22Rv1 (cell line): ENCODE results near the gene RBCK1.

ENCODE experiments used
- H3K27ac ChIP-seq: fragments of 450-650 bp; 2 replicates; pipeline ENCODE4 v1.5.1; 2017
- ZFX ChIP-seq: fragments of 450-650 bp; IDR thresholded peaks from 2 replicates; pipeline ENCODE4 v1.6.1; 2017; ENCODE audit warnings: antibody characterized with exemption, borderline replicate concordance
- TF ChIP-seq, protein P1 (sequence below): fragments of 450-650 bp; IDR thresholded peaks from 2 replicates; pipeline ENCODE4 v1.5.1; 2017; ENCODE audit warnings: mild to moderate bottlenecking

RBCK1 gene

DNA sequence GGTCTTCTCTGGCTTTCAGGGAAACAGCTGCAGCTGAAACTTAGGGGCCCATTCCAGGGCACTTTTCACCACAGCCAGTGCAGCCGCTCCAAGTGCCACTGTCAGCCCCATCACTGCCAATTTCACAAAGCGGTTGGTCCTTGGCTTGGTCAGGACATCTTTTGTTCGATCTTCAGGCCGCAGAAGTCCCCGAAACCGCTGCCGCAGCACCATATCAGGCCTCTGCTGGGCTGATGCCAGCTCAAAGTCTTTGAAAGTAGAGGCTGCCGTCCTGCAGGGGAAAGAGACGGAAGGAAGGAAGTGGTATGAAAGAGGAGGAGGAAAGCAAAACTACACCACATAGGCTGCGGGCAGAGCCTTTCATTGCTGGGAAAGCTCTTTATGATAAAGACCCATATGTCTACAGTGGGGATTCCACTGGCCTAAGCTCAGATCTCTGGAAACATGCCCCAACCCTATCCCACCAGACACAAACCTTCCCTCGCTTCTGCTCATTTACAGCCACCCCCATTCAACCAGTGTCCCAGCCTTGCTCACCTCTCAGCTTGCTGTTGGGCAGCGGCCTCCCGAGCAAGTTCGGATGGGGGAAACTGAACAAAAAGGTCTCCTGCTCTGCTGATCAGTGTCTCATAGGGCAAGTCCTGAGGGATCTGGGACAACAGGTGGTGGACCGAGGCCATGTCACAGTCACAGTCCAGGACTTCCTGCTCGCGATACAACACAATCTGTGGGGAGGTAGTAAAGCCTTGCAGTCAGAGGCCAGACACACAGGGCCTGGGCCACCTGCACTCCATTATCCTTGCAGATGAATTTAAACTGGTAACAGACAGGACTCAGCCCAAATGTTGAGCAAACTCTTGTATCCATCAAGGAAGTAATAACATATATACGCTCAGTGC lies 30.7 kb downstream of the RBCK1 start:
- TF ChIP-seq, protein P1, sequence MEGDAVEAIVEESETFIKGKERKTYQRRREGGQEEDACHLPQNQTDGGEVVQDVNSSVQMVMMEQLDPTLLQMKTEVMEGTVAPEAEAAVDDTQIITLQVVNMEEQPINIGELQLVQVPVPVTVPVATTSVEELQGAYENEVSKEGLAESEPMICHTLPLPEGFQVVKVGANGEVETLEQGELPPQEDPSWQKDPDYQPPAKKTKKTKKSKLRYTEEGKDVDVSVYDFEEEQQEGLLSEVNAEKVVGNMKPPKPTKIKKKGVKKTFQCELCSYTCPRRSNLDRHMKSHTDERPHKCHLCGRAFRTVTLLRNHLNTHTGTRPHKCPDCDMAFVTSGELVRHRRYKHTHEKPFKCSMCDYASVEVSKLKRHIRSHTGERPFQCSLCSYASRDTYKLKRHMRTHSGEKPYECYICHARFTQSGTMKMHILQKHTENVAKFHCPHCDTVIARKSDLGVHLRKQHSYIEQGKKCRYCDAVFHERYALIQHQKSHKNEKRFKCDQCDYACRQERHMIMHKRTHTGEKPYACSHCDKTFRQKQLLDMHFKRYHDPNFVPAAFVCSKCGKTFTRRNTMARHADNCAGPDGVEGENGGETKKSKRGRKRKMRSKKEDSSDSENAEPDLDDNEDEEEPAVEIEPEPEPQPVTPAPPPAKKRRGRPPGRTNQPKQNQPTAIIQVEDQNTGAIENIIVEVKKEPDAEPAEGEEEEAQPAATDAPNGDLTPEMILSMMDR: no peak
- no peak for TF ChIP-seq ZFX
- H3K27ac ChIP-seq: no peak overlapping the region

DNA sequence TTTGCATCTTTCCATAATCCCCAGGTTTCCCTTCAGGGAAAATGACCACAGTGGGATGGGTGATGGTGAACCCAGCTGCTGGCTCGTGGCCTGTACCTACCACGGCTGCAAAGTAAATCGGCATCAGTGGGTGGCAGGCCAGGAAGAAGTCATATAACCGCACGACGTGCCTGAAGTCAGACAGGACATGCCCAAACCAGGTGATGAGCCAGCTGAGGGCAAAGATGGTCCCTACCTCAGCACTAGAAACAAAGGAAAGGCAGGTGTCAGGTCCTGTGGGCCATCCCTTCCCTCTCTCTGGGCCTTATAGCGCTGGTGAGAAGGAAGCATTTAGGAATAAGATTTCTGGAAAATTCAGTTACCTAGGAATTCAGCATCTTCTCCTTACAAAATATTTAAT lies 32.0 kb downstream of the RBCK1 start:
- no peak overlapping the region for H3K27ac ChIP-seq
- no peak for TF ChIP-seq ZFX
- TF ChIP-seq, protein P1: no peak

DNA sequence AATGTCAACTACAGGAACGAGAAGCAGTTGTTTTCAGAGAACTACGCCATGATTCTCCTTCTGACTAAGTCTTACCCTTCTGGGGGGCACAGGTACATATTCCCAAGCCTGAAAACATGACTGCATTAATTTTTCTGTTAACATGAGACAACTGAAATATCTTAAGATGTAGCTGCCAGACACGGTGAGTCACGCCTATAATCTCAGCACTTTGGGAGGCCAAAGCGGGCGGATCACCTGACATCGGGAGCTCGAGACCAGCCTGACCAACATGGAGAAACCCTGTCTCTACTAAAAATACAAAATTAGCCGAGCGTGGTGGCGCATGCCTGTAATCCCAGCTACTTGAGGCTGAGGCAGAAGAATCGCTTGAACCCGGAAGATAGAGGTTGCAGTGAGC lies 32.5 kb downstream of the RBCK1 start:
- TF ChIP-seq, protein P1: no peak
- no peak for TF ChIP-seq ZFX
- no peak overlapping the region for H3K27ac ChIP-seq

DNA sequence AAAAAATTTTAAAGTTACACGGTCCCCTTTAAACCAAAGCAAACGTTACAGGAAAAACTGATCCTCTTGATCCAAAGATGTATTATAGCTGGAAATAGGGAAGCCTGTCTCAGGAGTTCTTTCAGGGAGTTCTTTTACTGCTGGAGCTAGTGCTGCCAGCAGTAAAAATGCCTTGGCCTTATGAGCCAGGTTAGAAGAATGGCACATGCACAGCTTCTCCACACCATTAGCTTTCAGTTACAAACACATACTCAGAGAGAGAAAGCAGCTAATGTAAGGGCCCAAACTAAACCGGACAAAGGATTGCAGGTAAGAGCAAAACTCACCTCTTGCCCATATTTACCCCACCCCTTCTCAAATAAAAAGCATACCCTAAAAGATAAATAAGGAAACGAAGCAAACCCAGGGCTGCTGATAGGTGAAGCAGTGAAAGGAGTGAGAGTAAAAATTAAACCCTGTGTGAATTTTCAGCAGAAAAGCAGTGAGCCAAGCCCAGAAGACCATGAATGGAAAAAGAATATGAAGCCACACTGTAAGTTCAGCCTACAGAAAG lies 35.2 kb downstream of the RBCK1 start:
- no peak overlapping the region for H3K27ac ChIP-seq
- TF ChIP-seq ZFX: no peak
- TF ChIP-seq, protein P1: no peak

DNA sequence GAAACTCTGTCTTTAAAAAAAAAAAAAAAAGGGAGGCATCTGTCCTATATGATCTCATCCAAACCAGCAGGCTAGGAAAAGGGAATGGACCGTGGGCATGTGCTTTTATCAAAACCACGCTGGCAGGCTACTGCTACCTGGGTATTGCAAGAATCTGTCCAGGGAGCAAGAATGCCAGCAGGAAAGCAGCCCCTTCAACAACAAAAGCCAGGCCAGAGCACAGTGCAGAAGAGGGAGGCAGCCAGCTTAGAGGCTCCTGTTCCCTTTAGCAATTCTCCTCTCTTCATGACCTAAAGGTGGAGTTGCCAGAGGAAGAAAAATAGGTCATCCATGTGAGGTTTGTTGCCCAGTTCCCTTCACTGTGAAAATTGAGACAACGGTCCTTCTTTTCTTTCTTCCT lies 36.0 kb downstream of the RBCK1 start:
- TF ChIP-seq, protein P1: no peak
- TF ChIP-seq ZFX: no peak
- H3K27ac ChIP-seq: no peak overlapping the region

DNA sequence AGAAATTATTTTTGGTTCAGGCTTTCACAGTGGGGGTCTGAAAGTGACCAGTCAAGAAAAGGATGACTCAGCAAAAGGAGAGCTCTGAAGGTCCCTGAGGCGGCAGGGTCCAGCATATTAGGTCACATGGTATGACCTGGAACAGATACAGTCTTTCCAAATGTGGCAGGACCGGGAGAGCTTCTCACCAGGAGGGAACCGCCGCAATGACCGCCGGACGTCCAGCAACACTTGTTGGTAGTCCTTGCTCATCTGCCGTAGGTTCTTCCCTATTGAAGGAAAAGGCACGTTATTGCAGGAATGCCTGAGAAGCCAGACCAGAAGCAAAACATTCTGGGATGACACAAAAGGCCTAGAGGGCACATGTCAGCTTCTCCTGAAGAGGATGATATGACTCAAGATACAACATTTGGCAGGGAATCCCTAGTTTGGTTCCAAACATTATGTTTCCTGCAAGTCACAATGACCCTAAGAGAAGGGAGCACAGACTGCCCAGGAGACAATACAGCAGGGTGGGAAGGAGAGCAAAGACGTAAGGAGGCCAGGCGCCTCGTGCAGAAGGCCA lies 36.8 kb downstream of the RBCK1 start:
- H3K27ac ChIP-seq: no peak overlapping the region
- TF ChIP-seq, protein P1: no peak
- TF ChIP-seq ZFX: no peak
